Omental fat pad (tissue), 4 donors: ENCODE measurements around the gene IPO4. TPM values are rescaled to one million over a fixed set of nuclear protein-coding genes. Genes with fewer than 3 reads are reported as not detected.
A peak's percentile ranks its signal among the peaks of the same experiment; 100 is the strongest.

Experiments
- ATAC-seq: fragments of 150-250 bp; one replicate; pipeline ENCODE4 v1.9.1; 2016; ENCODE audit warnings: mild to moderate bottlenecking, moderate library complexity; ENCODE audit not compliant: low FRiP score
- DNase-seq: peaks from one replicate; pipeline ENCODE4 v3.0.0-alpha.2; 2019; ENCODE audit warnings: low spot score
- total RNA-seq, 4 donors: library from RNA; depleted of rRNA; stranded (reverse); fragments of >200 nt; gene quantifications; one replicate each; pipeline ENCODE4 v1.1.0, GENCODE V29; 2016
- TF ChIP-seq, protein P1 (sequence below), 3 donors: fragments of 450-650 bp; IDR thresholded peaks; one replicate each; pipeline ENCODE4 v1.5.1; 2016 to 2017; ENCODE audit warnings: antibody characterized with exemption in 3 of 3, mild to moderate bottlenecking in 3 of 3, moderate library complexity in 2 of 3

Gene IPO4
- total RNA-seq, 4 donors from 2014 or later, result 24.1 to 108 (median 34.4) TPM

DNA sequence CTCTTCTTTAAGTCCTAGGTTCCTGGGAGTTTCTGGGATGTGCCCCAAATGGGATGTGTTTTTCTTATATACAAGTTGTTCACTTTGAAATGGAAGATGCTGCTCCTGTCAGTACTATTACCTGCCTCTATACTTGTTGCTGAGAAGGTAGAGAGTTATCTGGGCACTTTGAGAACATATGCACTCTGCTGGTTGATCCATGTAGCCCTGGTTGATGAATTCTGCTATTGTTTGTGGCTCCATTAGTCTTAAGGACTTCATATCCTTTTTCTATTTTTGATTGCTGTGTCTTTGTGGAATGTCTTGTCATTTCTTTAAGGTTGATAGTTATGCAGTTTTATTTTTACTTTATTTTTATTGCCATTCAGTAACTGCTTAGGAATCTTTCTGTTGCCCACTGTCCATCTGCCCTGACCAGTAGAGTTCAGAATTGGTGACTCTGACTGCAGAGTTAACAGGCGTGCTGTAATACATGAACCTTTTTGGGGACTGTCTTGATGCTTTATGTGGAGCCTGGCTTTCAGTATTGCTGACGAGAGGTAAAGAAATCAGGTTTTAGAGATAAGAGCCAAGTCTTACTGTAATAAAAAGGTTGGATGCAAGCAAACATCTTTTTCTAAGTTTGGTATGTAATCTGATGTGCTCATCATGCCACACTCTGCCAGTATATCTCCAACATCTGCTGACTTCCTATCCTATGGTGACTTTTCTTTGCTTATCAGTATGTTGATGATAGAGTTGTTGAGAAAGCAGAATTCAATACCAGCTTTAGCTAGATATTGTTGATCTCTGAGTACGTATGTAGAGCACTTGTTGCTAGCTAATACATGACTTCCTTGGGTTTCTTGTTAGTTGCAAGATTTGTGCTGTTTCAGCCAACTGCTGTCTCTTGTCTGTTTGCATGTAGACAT, 45.7 kb upstream of the IPO4 start:
- DNase-seq (no peak), ATAC-seq (no peak)
- TF ChIP-seq, protein P1, sequence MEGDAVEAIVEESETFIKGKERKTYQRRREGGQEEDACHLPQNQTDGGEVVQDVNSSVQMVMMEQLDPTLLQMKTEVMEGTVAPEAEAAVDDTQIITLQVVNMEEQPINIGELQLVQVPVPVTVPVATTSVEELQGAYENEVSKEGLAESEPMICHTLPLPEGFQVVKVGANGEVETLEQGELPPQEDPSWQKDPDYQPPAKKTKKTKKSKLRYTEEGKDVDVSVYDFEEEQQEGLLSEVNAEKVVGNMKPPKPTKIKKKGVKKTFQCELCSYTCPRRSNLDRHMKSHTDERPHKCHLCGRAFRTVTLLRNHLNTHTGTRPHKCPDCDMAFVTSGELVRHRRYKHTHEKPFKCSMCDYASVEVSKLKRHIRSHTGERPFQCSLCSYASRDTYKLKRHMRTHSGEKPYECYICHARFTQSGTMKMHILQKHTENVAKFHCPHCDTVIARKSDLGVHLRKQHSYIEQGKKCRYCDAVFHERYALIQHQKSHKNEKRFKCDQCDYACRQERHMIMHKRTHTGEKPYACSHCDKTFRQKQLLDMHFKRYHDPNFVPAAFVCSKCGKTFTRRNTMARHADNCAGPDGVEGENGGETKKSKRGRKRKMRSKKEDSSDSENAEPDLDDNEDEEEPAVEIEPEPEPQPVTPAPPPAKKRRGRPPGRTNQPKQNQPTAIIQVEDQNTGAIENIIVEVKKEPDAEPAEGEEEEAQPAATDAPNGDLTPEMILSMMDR (IDR thresholded peaks at IDR 0.05), result no peak

DNA sequence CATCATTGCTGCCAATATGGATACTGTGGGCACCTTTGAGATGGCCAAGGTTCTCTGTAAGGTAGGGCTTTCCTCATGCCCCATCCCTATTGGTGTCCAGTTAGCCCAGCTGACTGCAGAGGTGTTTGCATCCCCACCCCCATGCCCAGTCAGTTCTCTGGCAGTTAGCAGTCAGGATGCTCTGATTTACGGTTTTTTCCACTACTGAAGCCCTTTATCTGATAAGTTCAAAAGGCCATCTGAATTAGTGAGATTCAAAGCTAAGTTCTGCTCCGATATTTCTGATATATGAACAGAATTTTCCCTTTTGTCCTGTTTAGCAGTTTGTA, 44.9 kb upstream of the IPO4 start:
- TF ChIP-seq, protein P1 (IDR thresholded peaks at IDR 0.05), result no peak

DNA sequence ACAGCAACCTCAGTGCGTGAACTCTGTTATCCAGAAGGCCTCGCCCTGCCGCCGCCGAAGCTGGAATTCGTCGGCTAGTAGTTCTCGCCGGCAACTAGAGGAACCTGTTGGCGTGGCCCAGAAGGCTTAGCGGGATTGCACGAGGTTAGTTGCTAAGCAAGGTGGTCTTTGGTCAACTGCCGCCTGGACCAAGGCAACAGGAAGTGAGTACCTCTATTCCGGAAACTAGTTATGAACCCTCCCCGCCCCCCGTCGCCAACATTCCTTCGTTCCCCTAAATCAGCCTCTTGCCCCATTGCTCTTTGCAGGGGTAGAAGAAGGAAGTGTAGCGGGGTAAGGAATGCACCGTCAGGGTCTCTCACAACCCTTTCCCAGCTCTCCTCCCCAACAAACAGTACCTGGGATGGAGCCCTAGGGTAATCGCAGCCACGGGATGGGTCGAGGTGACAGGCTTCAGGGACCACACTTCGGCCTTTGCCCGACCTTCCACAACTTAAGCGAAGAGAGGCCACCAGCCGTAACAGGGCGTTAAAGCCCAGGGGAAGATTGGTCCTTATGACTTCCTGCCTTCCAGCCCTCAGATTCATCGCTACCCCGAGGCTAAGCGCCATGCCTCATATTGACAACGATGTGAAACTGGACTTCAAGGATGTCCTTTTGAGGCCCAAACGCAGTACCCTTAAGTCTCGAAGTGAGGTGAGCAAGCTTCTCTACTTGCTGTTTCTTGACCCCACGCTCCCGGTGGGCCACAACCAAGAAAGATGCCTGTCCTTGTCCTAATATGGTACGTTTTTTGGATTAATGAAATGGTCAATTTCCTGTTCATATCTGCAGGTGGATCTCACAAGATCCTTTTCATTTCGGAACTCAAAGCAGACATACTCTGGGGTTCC, 44.3 kb upstream of the IPO4 start, which contains the start of gene GMPR2:
GMPR2 (plus strand) TSS at position 285 of the 893 bp plus-strand sequence; CDS start at position 610, 325 bp downstream.
- peak; percentile 65 for ATAC-seq
- peak; percentile 58 for DNase-seq
- TF ChIP-seq, protein P1 (IDR thresholded peaks at IDR 0.05), result no peak

More for the DNA sequence above, 44.9 kb upstream of the IPO4 start:
- no peak for DNase-seq
- no peak for ATAC-seq

DNA sequence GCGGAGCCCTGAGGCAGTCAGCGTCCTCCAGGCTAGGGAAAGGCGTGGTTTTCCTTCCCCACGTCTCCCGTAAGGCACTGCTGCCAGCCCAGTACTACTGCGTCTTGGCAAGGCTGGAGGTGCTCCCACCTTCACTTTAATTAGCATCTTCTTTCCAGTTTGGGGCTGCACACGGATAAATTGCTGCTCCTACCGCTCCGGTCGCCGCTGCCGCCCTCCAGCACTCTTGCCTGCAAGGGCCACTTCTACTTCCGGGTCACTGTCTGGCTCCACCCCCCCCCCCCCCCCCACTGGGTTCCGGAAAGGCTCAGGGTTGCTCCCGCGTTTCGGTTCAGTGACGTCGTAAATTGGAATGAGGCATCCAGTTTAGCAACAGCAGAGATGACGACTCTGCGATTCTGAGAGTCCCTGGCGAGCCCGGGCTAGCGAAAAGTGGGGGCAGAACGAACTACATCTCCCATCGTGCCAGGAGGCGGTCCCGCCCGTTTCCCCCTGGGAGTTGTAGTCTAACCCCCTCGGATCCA, 43.6 kb upstream of the IPO4 start, which contains the start of gene NEDD8:
NEDD8 (minus strand) TSS at position 247 of the 524 bp plus-strand sequence; CDS start at position 147, 100 bp downstream.
- TF ChIP-seq, protein P1 (IDR thresholded peaks at IDR 0.05), result no peak
- DNase-seq, result peak; percentile 61
- ATAC-seq, result peak; percentile 88

DNA sequence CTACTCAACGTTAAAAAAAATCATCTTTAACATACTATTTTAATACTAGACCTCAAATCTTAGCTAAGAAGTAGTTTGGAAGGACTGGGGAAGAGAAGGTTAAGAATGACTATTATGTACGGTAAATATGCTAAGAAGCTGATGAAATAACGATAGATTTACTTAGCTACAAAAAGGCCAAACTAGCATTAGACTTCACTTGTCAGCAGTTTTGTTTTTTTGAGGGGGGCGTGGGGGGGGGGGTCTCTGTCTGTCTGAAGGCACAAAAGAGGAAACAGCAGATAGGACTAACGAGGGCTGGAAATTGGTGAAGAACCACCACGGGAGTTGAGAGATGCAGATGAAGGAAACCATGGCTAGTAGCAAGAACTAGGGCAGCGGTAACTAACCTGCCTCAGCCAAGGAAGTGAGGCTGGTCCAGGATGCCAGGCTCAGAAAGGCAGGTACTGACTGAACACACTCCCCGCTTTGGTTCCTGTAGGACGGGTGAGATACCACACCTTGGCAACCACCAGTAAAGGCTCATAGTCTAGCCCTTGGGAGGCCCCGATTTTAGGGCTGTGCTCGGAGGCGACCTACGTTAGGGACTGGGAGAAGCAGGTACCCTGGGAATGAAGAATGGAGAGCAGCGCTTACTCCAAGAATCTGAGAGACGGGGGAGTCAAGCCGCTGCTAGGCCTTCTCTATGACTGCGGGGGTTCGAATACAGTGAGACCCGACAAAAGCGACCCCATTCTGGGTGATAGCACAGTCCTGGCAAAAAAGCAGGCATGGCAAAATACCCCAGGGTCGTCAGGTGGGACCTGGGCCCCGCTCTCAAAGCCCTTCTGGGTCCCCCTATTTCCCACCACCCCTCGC, 42.9 kb upstream of the IPO4 start:
- no peak for ATAC-seq
- TF ChIP-seq, protein P1 (IDR thresholded peaks at IDR 0.05), result no peak
- DNase-seq, result no peak

GRCh38 chr14:24228902-24229301, 40.3 kb upstream of the IPO4 start:
- DNase-seq, result no peak
- no peak for ATAC-seq

More at GRCh38 chr14:24228902-24229301, 40.3 kb upstream of the IPO4 start:
- TF ChIP-seq, protein P1 (IDR thresholded peaks at IDR 0.05), result no peak
